Measurements from ENCODE around the gene PEPD.

Gene PEPD

GRCh38 chr19:33458807-33459206, 62.8 kb downstream of the PEPD start:
- DNase-seq (ENCODE audit: low spot score) = no peak

DNA sequence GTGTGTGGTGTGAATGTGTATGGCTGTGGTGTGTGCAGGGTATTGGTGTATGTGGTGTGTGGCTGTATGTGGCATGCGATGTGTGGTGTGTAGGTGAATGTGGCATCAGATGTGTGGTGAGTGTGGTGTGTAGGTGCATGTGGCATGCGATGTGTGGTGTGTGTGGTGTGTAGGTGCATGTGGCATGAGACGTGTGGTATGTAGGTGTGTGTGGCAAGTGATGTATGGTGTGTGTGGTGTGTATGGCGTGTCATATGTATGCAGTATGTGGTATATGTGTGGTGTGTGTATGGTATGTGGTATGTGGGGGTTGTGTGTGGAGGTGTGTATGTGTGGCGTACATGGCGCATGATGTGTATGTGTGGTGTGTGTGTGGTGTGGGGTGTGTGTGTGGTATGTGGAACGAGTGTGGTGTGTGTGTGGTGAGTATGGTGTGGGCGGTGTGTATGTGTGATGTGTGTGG, 63.4 kb downstream of the PEPD start:
- DNase-seq (ENCODE audit: low spot score) = no peak

DNA sequence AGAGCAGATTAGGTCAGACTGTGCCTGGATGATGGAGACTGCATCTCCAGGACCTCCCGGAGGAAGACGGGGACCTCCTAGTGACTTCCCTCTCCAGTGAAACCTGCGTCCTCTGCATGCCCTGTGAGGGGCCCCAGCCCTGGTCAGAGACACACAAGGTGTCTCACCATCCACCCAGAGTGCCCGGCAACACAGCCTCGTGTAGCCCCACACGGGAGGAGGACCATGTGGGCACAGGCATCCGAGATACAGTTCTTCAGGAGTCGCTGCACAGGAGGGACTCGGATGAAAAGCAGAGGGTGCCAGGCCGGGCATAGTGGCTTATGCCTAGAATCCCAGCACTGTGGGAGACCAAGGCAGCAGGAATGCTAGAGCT, 64.8 kb downstream of the PEPD start:
- no peak for DNase-seq (ENCODE audit: low spot score)

DNA sequence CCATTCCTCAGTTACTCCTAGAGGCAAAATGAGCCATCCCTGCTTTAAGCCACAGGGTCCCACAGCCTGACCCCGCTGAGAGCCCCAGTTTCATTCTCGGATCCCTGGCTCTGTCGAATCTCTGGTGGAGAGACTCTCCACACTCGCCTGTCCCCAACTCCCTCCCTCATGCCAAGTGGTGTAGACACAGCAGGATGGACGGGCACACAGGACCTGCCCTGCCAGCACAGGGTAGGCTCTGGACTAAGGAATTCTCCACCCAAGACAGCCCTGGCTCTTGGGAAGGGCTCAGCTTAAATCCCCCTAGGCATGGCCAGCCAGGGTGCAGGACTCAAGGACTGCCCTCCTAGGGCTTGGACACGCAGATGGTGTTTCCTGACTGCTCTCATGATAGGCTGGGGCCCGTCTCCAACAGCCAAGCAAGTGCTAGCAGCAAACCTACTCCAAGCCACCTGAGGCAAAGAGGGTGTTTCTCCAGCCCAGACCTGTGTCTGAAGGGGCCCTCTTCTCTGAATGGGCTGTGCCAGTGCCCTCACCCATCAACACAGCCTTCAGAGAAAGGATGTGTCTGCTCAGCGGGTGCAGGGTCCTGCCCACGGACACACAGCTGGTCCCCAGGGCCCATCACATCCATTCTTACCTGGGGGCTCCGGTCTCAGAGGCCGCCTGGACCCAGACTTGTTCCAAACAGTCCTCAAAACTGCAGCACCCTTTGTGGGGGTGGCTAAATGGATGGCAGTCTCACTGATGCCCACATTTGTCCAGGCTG, 65.3 kb downstream of the PEPD start:
- no peak for DNase-seq (ENCODE audit: low spot score)

DNA sequence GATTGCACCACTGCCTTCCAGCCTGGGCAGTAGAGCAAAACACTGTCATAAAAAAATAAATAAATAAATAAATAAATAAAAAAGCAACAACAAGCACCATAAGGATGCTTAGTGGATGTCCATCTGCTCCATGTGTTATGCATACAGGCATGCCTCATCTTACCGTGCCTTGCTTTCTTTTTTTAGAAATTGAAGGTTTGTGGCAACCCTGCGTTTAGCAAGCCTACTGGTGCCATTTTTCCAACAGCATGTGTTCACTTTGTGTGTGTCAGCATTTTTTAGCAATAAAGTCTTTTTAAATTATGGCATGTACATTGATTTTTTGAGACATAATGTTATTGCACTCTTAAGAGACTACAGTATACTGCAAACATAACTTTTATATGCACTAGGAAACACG, 68.3 kb downstream of the PEPD start:
- no peak for DNase-seq (ENCODE audit: low spot score)

DNA sequence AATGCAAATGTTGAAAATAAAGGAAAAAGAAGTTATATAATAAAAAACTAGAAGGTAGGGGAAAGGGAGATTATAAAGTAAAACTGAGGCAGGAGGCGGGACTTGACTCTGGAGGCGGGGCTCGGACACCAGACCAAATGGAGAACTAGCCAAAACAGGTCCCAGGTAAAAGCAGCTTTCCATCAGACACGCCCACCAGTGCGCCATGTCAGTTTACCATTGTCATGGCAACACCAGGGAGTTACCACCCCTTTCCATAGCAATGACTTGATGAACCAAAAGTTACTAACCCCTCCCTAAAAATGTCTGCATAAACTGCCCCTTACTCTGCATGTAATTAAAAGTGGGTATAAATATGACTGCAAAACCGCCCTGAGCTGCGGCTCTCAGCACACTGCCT, 70.9 kb downstream of the PEPD start:
- DNase-seq (ENCODE audit: low spot score) = no peak

- no peak for DNase-seq (ENCODE audit: low spot score)
These were observed 71.8 kb downstream of the PEPD start for GRCh38 chr19:33449799-33450198.

DNA sequence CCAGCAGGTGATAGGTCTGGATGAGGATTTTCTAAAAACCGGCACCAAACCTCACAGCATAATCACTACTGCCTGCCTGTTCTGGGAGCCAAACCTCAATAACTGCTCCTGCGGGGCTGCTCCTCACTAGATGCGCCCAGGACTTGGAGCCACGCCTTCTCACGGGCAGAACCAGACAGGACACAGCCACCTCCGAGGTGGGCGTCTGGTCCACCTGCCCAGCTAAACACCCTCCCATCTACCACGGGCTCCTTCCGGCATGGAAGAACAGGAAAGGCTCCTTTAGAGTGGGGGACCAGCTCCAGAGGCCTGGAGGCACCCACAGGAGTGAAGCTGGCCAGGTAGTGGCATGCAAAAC, 73.5 kb downstream of the PEPD start:
- no peak for DNase-seq (ENCODE audit: low spot score)

DNA sequence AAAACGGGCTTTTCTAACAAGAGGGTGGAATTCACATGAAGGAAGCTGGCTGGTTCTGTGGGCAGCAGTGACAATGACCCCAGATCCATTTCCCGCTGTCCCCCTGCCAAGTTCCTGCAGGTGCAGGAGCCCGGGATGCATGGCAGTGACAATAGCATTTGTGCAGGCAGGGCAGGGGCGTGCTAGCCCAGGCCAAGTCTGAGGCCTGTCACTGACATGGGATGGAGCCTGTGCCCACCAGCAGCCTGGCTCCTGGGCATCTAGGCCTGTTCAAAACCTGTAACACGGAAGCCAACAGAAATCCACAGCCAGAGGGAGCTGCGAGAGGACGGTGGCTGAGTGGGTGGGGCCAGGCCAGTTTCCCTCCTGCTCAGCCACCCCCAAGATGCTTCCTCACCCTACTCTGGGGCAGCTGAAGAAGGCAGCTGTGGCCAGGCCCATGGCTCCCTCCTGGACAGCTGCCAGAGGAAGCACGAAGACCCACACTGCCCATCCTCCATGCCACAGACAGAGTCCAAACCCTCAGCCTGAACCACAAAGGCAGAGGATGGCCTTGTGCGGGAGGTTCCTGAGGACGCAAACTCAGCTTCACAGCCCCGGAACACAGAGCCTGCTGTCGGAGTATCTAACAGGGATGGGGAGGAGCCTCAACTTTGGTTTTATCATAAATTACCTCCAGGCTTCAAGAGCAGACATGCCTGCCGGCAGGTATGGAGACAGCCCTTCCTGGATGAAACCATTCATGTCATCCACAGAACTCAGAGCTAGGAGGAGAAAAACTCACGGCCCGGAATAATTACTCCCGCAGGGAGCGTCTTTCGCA, 74.0 kb downstream of the PEPD start:
- no peak for DNase-seq (ENCODE audit: low spot score)

DNA sequence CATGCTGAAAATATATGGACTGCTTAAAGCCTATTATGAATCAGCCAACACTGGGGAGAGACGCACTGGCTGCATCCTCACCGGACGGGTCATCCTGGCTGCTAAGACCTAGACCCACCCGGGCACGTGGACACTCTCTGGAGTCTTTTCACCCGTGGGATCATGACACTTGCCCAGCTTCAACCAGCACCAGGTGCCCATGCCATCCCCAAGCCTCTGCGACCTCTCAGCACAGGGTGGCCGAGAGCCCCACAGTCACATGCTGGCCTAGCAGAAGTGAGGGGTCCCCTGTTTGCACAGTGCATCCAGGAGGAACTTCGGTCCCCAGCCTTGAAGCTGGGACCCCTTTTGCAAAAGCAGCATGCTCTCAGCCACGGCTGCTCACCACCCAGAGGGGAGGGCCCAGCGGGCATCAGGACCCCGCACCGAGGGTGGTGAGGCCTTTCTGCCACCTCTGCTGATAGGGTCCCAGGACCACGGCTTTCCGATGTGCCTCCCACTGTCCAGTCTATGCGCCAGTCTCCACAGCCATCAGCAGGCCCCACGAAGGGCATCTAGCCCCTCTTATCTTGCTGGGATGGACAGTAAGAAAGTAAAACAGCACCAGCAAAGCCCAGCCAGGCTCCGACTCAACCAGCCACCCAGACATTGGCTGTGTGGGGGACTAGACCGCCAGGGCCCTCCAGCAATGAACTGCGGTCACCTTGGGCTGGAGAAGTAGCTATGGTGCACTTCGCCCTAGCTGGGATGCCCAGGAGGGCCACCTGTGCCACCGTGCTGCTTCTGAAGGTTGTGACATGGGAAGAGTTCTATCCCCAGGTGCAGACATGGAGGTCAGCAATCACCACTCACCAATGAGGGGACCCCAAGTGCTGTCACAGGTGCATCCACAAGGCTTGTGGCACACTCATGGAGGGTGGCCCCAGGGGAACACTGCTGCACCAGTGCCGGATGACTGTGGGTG, 75.0 kb downstream of the PEPD start:
- no peak for DNase-seq (ENCODE audit: low spot score)

GRCh38 chr19:33445442-33446329, 75.9 kb downstream of the PEPD start:
- no peak for DNase-seq (ENCODE audit: low spot score)

- DNase-seq (ENCODE audit: low spot score) = no peak
These were observed 76.8 kb downstream of the PEPD start for GRCh38 chr19:33444562-33445441.

DNA sequence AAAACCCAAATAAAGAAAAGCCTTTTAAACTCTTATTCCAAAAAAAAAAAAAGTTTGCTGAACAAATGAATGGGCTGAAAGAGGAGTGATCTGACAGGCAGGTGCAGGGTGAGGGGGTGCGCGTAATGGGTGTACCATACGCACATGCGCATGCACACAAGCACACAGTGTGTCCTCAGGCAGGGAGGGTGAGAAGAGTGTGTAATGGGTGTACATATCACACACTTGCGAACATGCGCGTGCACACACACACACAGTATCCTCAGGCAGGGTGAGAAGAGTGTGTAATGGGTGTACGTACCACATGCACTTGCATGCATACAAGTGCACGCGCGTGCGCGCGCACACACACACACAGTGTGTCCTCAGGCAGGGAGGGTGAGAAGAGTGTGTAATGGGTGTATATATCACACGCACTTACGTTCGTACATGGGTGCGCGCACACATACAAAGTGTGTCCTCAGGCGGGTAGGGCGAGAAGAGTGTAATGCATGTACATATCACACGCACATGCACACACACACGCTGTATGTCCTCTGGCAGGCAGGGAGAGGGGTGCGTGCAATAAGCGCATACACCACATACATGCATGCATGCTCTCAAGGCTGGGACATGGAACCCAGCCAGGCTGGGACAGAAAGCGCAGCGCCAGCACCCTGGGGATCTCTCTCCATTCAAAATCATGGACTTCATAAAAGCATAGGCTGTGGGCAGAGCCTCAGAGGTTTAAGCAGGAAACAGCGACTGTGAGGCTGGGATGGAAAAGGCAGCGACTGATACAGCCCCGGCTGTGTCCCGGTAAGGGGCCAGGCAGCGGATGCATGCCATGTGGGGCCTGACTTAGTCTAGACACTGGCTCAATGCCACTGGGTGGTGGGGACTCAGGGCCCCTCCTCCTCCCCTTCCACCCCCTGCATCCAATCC, 77.7 kb downstream of the PEPD start:
- DNase-seq (ENCODE audit: low spot score) = no peak

DNA sequence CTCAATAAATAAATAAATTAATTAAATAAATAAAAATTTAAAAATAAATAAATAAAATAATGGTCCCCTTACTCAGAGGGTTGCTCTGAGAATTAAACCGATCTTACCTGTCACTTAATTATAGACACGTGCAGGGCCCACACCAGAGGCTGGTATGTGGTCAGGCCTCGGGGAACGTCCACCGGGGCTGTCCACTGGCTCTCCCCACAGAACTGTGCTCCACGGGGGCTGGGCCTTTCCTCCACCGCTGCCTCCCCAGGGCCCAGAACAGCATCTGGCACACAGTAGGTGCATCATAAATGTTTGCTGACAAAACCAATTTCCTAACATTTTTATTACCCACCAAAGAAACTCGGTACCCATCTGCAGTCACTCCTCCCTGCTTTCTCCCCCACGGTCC, 78.9 kb downstream of the PEPD start:
- no peak for DNase-seq (ENCODE audit: low spot score)

- no peak for DNase-seq (ENCODE audit: low spot score)
These were observed 79.8 kb downstream of the PEPD start for GRCh38 chr19:33441828-33442227.

DNA sequence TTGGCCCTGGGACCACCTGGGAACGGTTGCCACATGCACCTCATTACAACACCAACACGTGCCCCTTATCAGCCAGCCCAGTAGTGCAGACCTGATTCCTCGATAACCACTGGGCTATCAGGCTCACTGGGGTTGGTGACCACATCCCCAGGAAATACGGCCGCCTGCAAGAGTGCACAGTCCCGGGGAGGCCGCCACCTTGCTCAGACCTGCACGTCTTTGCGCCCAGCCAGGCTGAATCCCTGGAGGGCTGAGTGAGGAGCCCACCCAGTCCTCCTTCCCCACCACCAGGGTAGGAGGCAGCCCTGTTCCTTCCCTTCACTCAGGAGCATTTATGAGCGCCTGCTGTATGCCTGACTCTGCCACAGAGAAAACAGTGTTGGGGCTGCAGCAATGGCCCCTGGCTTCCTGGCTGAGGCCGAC, 80.3 kb downstream of the PEPD start:
- no peak for DNase-seq (ENCODE audit: low spot score)

DNA sequence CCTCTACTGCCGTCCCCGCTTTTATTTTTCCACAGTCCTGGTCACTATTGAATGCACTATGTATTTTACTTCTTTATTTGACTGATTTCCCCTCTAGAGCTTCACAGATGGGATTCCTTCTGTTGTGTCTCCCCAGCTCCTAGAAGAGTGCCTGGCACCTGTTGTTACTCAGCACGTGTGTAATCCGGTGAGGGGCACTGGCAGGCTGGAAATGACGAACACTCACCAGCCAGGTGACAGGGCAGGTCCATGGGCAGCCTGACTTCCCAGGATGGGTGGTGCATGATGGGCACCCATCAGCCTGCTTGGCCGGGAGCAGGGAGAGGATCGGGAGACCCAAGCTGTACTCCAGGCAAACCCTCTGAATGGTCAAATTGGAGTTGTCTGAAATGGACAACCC, 80.9 kb downstream of the PEPD start:
- DNase-seq (ENCODE audit: low spot score) = no peak

DNA sequence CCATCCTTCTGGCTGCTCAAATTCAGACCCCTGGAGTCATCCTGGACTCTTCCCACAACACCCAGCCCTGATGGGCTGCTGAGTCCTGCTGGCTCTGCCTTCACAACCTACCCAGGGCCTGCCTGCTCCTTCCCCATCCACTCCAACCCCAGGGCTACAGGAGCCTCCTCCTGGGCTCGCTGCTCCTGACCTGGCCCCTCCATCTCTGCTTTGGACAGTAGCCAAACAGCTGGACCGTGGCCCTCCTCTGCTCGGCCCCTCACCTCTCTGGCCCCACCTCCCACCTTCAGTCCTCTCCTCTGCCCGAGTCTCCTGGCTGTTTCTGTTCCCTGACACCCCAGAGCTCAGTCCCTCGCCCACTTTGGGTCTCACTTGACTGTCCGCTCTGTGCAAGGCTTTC, 81.3 kb downstream of the PEPD start:
- DNase-seq (ENCODE audit: low spot score) = no peak

All from LoVo (cell line).